Left renal cortex interstitium (tissue), 4 donors: ENCODE data around the gene MGAT1. TPM values are rescaled to one million over a fixed set of nuclear protein-coding genes. Genes with fewer than 3 reads are reported as not detected.
"Not testable (repeated sequence)": the region's sequence is repeated elsewhere in the genome, so short reads cannot be mapped to it uniquely, and the experiment has no call there.

Experiments used
- DNase-seq, 4 donors: peaks; one replicate each; pipeline ENCODE4 v3.0.0-alpha.2; 2013; ENCODE audit warnings: low read depth in 4 of 4, low spot score in 2 of 4, missing footprints in 1 of 4
- polyA plus RNA-seq, 4 donors: library from polyadenylated mRNA; unstranded; fragments of 120-200 nt; gene quantifications; one replicate each; pipeline ENCODE4 v1.2.1, GENCODE V29; 2013; ENCODE audit not compliant: insufficient read length in 4 of 4

MGAT1 gene
- polyA plus RNA-seq, 4 donors = 73.4 to 92.6 (median 82.3) TPM

DNA sequence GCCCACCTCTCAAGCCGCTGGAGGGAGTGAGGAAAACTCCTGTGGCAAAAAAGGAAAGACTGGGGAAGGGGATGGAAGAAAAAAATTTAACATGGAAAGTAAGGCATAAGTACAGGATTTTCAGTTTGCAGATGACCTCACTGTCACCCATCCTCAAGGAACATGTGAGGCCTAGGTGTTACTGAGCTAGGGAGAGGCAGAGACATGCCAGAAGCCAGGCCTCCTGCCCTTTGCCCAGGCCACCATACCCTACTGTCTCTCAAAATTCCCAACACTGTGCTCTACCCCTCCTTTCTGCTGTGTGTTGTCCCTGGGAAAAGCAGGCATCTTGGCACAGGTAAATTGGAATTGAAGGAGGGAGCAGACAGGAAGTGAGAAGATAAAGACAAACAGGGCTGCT lies 4.4 kb upstream of the MGAT1 start:
- no peak for DNase-seq

DNA sequence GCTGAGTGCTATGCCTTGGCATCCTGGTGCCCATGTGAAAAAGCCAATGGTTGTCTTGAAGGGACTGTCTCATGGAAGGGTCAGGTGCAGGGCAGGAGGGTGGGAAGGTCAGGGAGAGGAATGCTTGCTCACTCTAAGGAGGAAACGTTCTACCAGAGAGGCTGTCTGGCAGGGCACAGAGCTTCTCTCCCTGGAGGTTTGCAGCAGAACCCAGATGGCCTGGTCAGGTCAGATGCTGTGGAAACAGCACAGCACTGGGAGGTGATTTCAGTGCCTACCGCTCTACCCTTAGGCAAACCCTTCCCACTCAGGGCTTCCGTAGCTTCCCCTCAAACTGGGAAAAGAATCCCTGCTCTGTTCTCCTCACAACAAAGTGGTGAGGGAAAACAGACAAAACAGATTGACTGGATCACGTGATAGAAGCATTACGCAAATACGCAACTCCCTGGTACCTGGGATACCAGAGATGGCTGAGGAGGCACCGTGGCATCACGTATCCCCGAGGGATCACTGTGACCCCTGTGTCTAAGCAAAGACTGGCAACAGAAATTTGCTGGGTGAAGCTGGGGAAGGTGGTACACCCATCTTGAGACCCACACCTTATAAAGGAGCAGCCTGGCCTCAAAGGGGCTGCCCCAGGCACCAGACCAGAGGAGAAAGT lies 3.9 kb upstream of the MGAT1 start:
- DNase-seq = no peak

DNA sequence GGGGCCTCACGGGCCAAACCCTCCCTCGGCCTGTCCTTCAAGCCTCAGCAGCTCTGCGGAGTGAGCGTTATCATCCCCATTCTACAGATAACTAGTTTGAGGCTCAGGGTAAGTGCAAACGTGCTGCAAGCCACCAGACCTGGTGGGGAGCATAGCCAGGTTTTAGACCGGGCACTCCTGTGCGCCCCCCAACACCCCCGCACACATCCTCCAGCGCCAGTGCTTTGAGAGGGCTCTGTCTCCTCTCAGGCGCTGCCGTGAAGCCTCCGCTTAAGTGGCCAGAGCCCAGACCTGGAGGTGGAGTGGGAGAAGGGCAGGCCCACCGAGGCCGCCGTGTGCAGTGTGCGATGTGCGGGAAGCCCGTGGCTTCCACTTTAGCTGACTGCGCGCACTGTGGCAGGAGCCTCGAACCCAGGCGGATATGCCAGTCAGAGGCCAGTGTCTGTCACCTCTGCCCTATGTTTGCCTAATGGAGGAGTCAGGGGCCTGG lies 1.6 kb upstream of the MGAT1 start:
- no peak for DNase-seq

DNA sequence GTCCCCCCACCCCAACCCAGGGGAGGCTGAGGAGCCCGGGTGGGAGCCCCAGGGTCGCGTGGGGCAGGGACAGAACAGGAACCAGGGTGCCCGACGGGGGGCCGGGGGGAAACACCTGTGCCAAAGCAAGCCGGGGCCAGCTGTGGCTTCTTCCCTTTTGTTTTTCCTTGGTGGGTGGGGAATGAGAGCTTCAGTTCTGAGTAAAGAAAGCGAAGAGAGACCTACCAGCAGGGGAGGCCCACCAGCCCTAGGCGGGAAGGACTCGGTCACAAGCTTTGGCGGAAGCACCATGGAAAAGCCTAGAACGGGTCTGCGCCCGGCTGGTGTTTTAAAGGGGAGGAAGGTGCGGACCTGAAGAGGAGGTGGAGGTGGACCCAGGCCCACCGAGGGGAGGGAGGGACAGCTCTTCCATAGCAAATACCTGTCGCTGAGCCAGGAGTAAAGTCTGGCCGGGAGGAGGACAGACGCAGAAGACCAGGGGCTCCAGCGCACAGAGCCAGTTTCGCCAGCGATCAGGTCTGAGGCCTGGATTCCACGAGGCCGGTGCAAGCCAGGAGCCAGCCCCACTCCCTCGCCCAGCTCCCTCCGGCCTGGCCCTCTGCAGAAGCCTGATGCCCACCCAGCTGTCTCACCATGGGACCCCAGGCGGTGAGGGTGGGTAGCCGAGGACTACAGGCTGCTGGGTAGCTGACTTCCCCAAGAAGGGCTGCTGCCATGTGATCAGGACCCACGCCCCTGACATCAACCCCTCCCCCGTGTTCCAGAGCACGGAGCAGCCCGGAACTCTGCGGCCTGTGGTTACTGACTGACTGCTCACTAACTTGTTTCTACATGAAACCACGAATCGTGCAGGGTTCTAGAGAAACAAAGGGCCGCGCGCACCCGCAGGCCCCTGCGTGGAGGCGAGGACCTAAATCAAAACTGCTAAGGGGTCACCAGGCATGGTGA lies 849 bp upstream of the MGAT1 start:
- DNase-seq = no peak

DNA sequence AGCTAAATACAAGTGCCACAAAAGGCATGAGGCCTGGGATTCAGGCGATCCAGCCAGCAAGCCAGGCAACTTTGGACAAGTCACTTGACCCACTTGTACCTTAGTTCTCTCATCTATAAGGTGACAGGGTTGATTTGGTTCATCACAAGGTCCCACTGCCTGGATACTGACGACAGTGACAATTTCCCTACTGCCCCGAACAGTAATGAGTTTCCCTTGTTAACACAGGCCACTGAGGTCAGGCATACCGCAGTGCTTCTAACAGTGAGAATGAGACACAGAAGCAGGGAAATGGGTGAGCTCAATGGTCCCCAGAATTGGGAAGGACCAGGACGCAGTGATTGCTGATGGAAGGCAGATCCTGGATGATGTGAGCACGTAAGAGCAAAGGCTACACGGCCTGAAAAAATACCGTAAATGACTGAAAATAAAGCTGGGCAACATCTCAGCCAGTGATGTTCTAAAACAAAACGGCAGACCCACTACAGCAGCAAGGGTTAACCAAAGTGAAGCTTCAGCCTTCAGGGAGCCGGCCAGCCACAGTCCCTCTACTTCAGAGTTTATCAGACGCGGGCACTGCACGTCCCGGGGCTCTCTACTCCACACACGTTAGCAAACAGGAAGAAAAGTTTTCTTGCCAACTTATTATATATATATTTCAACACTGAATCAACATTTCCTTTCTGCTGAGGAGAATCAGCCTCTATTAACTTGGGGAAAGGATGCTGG lies 846 bp downstream of the MGAT1 start:
- DNase-seq = no peak

DNA sequence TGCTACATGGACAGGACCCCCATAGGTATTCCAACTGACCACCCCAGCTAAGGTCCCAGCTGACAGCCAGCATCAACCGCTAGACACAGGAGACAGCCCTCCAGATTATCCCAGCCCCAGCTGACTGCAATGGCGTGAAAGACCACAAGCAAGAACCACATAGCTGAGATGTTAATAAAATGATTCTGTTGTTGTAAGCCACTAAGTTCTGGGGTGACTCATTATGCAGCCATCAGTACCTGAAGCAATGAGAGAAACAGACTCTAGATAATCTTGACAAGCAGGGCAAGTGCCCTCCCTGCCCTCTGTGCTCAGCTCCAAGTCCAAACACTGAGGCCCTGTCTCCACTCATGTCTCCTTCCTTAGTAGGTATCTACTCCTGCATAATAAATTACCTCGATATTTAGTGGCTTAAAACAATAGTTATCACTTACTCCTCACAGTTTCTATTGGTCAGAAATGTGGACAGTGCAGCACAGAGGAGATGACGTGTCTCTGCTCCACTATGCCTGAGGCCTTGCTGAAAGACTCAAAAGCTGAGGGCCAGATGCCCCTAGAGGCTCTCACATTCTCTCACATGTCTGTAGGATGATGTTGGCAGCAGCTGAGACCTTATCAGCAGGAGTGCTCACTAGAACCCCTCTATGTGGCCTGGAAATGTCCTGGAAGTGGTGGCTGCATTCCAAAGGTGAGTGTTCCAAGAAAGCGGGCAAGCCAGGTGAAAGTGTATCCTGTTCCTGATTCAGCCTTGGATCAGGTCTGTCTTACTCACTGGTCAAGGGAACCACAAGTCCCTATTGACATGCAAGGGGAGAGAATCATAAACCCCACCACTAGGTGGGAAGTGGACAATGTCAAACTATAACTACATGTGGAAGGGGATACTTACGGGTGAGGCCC lies 2.5 kb downstream of the MGAT1 start:
- DNase-seq = no peak

DNA sequence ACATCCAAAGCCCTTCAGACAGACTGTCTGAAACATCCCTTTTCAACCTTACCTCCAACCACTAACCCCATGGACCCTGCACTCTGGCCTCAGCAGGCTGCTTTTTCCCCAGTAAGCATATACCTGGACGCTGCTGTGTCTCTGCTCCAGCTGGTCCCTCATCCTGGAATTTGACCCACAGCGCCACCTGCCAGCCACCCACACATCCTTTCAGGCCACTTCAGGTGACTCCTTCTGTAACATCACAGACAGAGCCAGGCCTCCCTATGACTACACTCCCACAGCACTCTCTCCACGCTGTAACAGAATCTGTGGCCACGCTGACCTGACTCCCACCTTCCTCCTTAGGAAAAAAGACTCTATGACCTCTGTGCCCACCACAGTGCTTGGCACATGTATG lies 3.4 kb downstream of the MGAT1 start:
- DNase-seq = no peak

DNA sequence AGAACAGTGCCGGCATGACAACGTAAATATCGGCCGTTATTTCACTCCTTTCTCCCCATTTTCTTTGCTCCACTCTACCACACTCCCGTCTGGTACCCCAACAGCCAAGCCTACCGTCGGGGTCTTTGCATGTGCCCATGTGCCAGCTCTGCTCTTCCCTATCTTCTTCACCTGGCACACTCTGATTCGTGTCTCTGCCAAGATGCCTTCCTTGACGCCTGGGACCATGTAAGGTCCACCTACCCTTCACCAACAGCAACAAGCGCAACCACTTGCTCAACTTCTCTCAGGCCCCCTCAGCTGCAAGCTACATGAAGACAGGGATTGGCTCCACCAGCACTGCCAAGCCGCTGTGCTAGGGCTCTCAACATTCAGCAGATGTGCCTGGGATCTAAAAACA lies 4.4 kb downstream of the MGAT1 start:
- no peak for DNase-seq

DNA sequence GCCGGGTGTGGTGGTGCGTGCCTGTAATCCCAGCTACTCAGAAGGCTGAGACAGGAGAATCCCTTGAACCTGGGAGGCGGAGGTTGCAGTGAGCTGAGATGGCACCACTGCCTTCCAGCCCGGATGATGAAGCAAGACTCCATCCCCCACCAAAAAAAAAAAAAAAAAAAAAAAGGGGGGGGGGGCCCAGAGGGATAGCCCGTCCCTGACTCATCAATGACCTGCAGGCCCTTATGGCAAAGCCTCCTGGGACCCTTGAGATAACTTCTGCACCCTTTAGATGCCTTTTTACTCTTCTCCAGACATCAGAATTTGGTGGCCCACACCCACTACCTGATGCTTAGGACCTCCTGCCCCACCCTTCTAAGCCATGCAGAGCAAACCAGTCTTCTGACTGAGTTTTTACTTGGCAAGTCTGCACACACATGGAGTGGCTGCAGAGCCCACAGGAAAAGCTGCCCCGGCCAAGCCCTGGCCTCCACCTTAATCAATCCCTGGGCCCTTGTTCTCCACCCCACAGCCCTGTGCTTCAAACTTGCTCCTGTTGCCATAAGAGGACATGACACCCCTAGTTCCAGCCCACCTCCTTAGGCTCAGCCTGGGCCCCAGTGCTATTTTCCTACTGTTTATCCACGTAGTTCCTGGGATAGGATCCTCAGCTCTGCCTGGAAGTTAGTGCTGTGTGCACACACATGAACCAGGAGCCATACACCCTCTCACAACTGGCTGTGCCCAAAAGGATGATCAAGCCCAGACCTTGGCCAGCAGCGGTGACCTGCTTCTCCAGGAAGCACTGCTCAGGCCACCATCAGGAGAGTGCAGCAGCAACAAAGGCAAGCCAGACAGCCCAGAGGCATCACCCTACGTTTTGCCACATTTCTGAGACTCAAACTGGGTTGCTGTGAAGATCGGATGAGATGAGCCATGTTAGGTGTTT lies 5.1 kb downstream of the MGAT1 start:
- DNase-seq = no peak

DNA sequence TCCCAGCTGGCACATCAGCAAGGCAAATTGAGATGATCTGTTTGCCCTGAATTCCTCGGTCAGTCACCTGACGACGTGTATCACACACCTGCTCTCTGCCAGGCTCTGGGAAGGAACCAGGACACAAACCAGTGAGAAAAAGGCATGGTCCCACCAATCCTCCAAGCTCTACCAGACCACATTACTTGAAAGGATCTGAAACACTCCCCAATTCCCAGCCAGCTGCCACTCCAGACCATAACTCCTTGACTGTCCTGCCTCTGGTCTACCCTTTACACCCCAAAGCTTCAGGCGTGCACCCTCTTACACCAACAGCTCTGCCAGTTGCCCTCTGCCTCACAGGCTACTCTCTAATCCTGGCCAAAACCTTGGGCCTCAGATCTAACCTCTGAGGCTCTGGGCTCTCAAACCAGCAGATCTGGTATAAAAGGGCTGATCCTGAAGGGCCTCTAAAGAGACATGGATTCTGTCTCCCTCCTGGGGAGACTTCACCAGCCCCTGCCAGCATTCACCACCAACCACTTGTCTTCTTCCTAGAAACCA lies 6.8 kb downstream of the MGAT1 start:
- no peak for DNase-seq

DNA sequence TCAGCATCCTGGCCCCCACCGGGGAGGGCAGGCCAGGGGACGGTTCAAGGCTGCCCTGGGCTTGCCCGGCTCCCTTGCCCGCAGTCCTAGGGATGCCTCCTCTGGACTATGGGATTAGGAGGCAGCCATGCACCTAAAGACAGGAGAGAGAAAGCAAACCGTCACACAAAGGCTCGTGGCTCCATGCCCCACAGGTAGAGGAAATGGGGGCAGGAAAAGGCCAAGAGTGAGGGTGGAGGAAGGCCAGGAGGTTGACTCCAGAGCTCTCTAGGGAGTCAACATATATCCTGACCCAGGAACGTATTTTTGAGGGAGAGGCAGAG lies 9.7 kb downstream of the MGAT1 start:
- no peak for DNase-seq

DNA sequence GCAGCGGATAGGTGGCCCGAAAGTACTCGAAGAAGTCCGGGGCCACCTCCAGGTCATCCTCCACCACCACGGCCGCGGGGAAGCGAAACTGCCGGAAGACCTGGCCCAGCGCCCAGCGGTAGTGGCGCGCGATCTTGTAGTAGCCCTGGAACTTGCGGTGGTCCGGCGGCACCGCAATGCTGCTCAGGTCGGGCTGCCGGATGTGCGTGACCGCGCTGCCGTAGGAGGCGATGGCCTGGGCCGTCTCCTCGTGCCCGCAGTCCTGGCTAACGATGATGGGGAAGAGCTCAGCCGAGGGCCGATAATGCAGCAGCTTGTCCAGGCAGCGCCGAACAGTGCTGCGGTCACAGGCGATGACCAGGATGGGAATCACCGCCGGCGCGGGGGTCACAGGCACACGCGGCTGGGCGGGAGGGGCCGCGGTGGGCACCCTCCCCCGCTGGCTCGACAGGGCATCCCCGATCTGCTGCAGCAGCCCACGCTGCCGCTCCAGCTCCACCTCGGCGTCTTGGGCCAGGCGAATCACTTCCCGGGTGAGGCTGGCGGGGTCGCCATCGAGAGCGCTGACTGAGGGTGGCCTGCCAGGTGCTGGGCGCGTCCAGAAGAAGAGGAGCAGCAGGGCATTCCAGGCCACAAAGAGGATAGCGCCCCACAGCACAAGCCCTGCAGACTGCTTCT lies 10.2 kb downstream of the MGAT1 start:
- DNase-seq = no peak

DNA sequence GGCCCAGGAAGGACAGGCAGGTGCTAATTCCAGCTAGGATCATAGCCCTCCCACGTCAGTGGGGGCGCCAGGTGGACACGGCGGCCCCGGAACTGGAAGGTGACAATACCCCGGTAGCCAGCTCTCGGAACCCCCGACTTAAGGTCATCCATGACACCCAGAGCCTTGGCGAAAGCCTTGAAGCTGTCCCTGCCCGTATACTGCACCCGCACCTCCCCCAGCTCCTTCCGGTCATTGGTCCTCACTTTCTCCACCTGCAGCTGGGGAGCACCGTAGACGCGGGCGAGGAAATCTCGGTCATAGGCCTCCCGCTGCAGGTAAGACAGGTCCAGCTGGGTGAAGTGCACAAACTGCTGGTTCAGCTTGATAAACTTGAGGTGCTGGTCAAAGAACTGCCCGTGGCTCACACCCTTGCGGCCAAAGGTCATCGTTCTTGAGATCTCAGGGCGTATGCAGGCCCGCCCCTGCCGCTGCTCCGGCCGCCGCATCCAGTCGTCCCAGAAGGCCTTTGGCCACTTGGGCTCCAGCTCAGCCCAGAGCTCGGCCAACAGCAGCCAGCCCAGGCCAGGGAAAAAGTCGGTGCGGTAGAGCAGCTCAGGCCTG lies 10.9 kb downstream of the MGAT1 start:
- no peak for DNase-seq

DNA sequence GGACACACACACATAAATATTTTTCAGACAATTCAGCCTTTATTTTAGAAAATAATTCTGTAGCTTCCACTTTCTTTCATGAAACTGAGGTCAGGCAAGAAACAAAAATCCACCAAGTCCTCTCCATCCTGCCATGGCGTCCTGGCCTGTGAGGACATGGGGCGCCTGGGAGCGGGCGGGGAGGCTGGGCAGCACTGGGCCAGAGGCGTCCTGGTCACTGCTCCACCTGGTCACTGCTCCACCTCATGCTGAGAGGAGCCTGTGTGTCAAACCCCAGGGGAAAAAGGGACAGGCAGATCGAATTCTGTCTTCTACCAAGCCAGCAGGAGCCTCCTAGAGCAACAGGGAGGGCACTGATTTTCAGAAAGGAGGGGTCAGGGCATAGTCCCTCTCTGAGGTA lies 12.1 kb downstream of the MGAT1 start:
- no peak for DNase-seq

DNA sequence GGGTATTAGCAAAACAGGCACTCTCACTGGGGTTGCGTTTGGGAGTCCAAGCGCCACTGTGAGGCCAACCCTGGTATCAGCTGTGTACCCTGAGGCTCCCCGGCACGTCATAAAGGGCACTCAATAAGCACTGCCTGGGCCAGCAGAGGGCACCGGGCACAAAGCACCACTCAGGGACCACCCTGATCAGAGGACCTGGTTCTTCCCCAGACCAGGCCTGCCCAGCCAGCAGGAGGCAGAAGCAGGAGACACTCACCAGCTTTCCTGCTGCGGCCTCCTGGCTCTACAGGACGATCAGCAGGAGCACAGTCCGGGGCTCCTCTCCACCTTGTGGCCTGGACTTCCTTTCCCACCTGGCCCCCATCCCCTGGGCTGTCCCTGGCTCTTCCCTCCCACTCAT lies 12.6 kb downstream of the MGAT1 start:
- DNase-seq = no peak

DNA sequence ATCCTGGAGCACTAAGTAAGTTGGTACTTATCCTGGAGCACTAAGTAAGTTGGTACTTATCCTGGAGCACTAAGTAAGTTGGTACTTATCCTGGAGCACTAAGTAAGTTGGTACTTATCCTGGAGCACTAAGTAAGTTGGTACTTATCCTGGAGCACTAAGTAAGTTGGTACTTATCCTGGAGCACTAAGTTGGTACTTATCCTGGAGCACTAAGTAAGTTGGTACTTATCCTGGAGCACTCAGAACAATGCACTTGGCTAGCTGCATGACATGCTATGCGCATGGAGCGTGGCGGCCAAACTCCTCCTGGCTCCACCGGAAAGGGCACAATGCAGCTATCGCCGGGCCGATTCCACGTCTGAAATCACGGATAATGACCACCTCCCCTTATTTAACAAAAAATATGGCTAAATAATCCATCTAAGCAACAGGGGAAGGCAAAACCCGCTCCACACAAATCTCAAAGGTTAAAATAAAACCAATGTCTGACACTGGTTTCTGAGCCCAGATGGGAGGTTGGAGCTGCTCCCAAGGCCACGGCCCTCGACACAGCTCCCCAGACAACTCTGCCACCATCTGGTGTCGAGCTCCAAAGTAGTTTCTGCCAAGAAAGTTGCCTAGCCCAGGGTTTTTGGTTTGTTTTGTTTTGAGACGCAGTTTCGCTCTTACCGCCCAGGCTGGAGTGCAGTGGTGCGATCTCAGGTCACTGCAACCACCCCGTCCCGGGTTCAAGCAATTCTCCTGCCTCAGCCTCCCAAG lies 13.8 kb downstream of the MGAT1 start:
- not testable (repeated sequence) for DNase-seq

DNA sequence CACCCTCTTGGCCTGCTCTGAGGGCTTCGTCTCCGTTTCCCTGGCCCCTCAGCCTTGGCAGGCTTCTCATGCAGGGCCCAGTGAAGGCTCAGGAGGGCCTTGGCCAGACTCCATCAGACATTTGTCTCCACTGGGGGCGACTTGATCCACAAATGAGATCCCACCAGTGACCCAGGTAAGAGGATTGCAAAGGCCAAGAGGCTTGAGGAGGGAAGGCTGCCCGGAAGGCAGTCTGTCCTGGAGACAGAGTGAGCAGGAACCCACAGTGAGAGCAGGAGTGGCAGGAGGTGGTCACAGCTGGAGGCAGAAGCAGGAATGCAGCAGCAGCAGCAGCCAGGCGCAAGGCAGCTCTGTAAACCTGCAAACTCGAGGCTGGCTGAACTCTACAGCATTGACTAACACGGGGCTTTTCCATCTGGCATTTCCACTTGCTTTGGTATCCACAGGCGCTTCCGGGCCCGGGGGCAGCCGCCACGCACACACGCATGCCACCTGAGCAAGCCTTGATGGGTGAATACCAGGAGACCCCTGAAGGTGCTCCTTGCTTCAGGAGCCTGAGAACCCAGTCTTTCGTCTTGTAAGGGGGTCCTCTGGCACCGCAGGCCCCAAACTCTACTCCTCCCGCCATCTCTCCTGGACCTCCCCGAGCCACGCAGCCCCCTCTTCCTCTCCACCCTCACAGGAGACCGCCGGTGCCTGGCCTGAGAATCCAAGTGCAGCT lies 14.7 kb downstream of the MGAT1 start:
- no peak for DNase-seq
